Measurements from ENCODE around the gene SESTD1. TPM values are rescaled to one million over a fixed set of nuclear protein-coding genes. Genes with fewer than 3 reads are reported as not detected.

SESTD1 gene
- total and polyA plus RNA-seq, 9 of the 15 experiments (the other 6 are each of a cell fraction or from before 2014, with no cell fraction given) = 0.32 to 5.6 (median 2.1) TPM

DNA sequence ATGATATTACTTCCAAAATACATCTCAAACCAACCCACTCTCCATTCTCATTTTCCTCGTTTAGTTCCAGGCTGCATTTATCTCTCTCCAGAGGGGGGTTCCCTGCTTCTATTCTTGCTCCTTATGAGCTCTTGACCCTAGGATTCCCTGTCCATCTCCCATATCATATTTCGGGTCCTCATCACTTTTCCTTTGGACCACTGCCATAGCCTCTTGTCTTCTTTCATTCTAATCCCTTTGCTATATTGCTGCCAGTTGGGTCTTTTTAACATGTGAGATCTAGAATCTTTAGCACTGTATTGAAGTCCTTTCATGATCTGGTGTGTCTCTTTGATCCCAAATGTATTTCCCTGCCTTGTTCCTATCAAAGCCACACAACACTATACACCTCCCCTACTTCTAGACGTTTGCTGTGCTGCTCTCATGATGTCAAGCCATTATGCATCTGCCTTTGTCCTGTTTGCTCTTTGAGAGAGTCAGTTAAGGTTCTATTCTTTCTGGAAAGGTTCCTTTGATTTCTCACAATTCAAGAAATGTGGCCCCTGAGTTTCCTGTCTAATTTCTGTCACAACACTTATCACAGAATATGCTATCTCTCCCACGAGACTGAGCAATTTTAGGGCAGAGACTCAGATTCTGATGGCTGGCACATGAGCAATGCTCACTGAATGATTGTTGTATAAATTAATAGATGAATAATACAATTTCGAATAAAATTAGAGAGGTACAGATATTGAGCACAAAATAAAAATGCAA lies 43.2 kb upstream of the SESTD1 start:
- H3K4me1 ChIP-seq (replicated peaks in 1 of 2; ENCODE audit: control insufficient read depth in 2 of 2, insufficient read depth in 2 of 2, low read length in 2 of 2) = no peaks in the 10 kb centered on the region
- H3K79me2 ChIP-seq (ENCODE audit: control insufficient read depth, insufficient read depth, low read length) = no peaks in the 10 kb centered on the region
- H3K4me3 ChIP-seq = no peak overlapping the region
- H3K27ac ChIP-seq (ENCODE audit: extremely low read depth, low read depth, low read length) = no peak overlapping the region
- BruUV-seq (replicated peaks) = no TSS peak
- no peaks in the 10 kb centered on the region for H4K20me1 ChIP-seq (replicated peaks; ENCODE audit: control insufficient read depth, insufficient read depth, low read length)
- no peaks in the 10 kb centered on the region for H3K36me3 ChIP-seq (ENCODE audit: control insufficient read depth, insufficient read depth, low read length)
- no peak for DNase-seq (ENCODE audit: extremely low read depth in 1 of 4, low spot score in 3 of 4)
- H3K9ac ChIP-seq (ENCODE audit: insufficient read depth in 1 of 2, low read depth in 2 of 2, low read length in 2 of 2) = no peak overlapping the region
- in situ Hi-C loops (cut with MboI) = no loop called here
- WGBS (ENCODE audit: insufficient coverage, low coverage, missing lambda C conversion rate) = 1% methylated on average over 5 of the region's 5 CpGs
- no peaks in the 10 kb centered on the region; the same call in 1 of the 2 replicates for H3K9me3 ChIP-seq (replicated peaks; ENCODE audit: control insufficient read depth, insufficient read depth, low read depth, low read length)
- no peak overlapping the region for H3K4me2 ChIP-seq (ENCODE audit: insufficient read depth, low read length)
- ATAC-seq = no peak
- ChIA-PET POLR2A (no interaction called here), CTCF (ENCODE audit: low intra/inter-chr PET ratio) (no interaction called here)
- FAIRE-seq = no peak
- H2AFZ ChIP-seq (ENCODE audit: low read depth, low read length) = no peak overlapping the region
- intact Hi-C loops (cut with micrococcal nuclease) = no loop called here
- H3K27me3 ChIP-seq (ENCODE audit: control insufficient read depth in 2 of 2, insufficient read depth in 2 of 2, low read length in 2 of 2) = no peaks in the 10 kb centered on the region
- no peak for TF ChIP-seq MECOM (CRISPR knock-in tag; IDR thresholded peaks at IDR 0.05)
- no peak for TF ChIP-seq FOXK1 (CRISPR knock-in tag; IDR thresholded peaks at IDR 0.05; ENCODE audit: borderline replicate concordance)
- no peak for TF ChIP-seq SIN3A (IDR thresholded peaks at IDR 0.05; ENCODE audit: borderline replicate concordance in 2 of 2, control insufficient read depth in 1 of 2, low read depth in 2 of 2, low read length in 2 of 2)
- TF ChIP-seq ZNF239 (CRISPR knock-in tag; IDR thresholded peaks at IDR 0.05) = no peak
- TF ChIP-seq ARID2 (IDR thresholded peaks at IDR 0.05) = no peak
- no peak for TF ChIP-seq BRD4 (IDR thresholded peaks at IDR 0.05)
- TF ChIP-seq ZKSCAN8 (CRISPR knock-in tag; IDR thresholded peaks at IDR 0.05) = no peak
- TF ChIP-seq MCM3 (IDR thresholded peaks at IDR 0.05) = no peak
- TF ChIP-seq, protein P1, sequence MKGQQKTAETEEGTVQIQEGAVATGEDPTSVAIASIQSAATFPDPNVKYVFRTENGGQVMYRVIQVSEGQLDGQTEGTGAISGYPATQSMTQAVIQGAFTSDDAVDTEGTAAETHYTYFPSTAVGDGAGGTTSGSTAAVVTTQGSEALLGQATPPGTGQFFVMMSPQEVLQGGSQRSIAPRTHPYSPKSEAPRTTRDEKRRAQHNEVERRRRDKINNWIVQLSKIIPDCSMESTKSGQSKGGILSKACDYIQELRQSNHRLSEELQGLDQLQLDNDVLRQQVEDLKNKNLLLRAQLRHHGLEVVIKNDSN (CRISPR knock-in tag; IDR thresholded peaks at IDR 0.05) = no peak
- no peak for TF ChIP-seq SMAD3 (CRISPR knock-in tag; conservative IDR thresholded peaks at IDR 0.05)
- no peak for TF ChIP-seq HDAC6 (IDR thresholded peaks at IDR 0.05; ENCODE audit: low read depth, low read length)
- no peak for TF ChIP-seq ELF1 (tag; IDR thresholded peaks at IDR 0.05)
- no peaks in the 10 kb centered on the region for H3K9me1 ChIP-seq (ENCODE audit: control insufficient read depth, insufficient read depth, low read length)

Data from K562 (cell line).